ENCODE measurements around the gene DOCK1.

GRCh38 chr10:127267442-127267841 is 362.2 kb downstream of the DOCK1 start:
- TF ChIP-seq POLR2AphosphoS5 (IDR thresholded peaks at IDR 0.05) (no peak), RAD21 (conservative IDR thresholded peaks at IDR 0.05) (no peak), EZH2 (IDR thresholded peaks at IDR 0.05; ENCODE audit: borderline replicate concordance, insufficient read depth, low read length, poor library complexity, severe bottlenecking) (no peak), EP300 (conservative IDR thresholded peaks at IDR 0.05; ENCODE audit: poor library complexity, severe bottlenecking) (no peak)
- TF ChIP-seq, protein P1, sequence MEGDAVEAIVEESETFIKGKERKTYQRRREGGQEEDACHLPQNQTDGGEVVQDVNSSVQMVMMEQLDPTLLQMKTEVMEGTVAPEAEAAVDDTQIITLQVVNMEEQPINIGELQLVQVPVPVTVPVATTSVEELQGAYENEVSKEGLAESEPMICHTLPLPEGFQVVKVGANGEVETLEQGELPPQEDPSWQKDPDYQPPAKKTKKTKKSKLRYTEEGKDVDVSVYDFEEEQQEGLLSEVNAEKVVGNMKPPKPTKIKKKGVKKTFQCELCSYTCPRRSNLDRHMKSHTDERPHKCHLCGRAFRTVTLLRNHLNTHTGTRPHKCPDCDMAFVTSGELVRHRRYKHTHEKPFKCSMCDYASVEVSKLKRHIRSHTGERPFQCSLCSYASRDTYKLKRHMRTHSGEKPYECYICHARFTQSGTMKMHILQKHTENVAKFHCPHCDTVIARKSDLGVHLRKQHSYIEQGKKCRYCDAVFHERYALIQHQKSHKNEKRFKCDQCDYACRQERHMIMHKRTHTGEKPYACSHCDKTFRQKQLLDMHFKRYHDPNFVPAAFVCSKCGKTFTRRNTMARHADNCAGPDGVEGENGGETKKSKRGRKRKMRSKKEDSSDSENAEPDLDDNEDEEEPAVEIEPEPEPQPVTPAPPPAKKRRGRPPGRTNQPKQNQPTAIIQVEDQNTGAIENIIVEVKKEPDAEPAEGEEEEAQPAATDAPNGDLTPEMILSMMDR (IDR thresholded peaks at IDR 0.05; ENCODE audit: poor library complexity, severe bottlenecking), result no peak
- TF ChIP-seq, protein P2, sequence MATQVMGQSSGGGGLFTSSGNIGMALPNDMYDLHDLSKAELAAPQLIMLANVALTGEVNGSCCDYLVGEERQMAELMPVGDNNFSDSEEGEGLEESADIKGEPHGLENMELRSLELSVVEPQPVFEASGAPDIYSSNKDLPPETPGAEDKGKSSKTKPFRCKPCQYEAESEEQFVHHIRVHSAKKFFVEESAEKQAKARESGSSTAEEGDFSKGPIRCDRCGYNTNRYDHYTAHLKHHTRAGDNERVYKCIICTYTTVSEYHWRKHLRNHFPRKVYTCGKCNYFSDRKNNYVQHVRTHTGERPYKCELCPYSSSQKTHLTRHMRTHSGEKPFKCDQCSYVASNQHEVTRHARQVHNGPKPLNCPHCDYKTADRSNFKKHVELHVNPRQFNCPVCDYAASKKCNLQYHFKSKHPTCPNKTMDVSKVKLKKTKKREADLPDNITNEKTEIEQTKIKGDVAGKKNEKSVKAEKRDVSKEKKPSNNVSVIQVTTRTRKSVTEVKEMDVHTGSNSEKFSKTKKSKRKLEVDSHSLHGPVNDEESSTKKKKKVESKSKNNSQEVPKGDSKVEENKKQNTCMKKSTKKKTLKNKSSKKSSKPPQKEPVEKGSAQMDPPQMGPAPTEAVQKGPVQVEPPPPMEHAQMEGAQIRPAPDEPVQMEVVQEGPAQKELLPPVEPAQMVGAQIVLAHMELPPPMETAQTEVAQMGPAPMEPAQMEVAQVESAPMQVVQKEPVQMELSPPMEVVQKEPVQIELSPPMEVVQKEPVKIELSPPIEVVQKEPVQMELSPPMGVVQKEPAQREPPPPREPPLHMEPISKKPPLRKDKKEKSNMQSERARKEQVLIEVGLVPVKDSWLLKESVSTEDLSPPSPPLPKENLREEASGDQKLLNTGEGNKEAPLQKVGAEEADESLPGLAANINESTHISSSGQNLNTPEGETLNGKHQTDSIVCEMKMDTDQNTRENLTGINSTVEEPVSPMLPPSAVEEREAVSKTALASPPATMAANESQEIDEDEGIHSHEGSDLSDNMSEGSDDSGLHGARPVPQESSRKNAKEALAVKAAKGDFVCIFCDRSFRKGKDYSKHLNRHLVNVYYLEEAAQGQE (IDR thresholded peaks at IDR 0.05; ENCODE audit: borderline replicate concordance), result no peak

Measured in neural cell (in vitro differentiated cells).